ENCODE results near the gene APOC1.

DNA sequence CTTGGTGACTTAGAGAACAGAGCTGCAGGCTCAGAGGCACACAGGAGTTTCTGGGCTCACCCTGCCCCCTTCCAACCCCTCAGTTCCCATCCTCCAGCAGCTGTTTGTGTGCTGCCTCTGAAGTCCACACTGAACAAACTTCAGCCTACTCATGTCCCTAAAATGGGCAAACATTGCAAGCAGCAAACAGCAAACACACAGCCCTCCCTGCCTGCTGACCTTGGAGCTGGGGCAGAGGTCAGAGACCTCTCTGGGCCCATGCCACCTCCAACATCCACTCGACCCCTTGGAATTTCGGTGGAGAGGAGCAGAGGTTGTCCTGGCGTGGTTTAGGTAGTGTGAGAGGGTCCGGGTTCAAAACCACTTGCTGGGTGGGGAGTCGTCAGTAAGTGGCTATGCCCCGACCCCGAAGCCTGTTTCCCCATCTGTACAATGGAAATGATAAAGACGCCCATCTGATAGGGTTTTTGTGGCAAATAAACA is 9.9 kb downstream of the APOC1 start:
- TF ChIP-seq, protein P1, sequence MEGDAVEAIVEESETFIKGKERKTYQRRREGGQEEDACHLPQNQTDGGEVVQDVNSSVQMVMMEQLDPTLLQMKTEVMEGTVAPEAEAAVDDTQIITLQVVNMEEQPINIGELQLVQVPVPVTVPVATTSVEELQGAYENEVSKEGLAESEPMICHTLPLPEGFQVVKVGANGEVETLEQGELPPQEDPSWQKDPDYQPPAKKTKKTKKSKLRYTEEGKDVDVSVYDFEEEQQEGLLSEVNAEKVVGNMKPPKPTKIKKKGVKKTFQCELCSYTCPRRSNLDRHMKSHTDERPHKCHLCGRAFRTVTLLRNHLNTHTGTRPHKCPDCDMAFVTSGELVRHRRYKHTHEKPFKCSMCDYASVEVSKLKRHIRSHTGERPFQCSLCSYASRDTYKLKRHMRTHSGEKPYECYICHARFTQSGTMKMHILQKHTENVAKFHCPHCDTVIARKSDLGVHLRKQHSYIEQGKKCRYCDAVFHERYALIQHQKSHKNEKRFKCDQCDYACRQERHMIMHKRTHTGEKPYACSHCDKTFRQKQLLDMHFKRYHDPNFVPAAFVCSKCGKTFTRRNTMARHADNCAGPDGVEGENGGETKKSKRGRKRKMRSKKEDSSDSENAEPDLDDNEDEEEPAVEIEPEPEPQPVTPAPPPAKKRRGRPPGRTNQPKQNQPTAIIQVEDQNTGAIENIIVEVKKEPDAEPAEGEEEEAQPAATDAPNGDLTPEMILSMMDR (IDR thresholded peaks at IDR 0.05), result no peak
- no peak for TF ChIP-seq POLR2A (IDR thresholded peaks at IDR 0.05)
- no peak for TF ChIP-seq EP300 (IDR thresholded peaks at IDR 0.05)

Data from ovary (tissue), 3 donors.